Placental epithelial cell (primary cell): ENCODE measurements around the gene SAP30BP. TPM values are rescaled to one million over a fixed set of nuclear protein-coding genes. Genes with fewer than 3 reads are reported as not detected.

Experiments
- total RNA-seq: library from RNA; depleted of rRNA; stranded (reverse); fragments of >200 nt; gene quantifications from 2 replicates; pipeline ENCODE4 v1.2.3, GENCODE V29; 2012

Gene SAP30BP
- 45.7 and 64.0 TPM in 2 replicates for total RNA-seq

GRCh38 chr17:75666959-75667790, at the start of gene SAP30BP, which contains the start of gene RECQL5:
SAP30BP (plus strand) TSS chr17:75667338; CDS start chr17:75667373, 35 bp downstream.
RECQL5 (minus strand) TSS chr17:75667154; CDS start chr17:75666557, 597 bp downstream.

GRCh38 chr17:75632863-75633485, 34.2 kb upstream of the SAP30BP start, which contains the start of gene SMIM5:
SMIM5 (plus strand) TSS chr17:75633434; CDS start chr17:75640202, 6,768 bp downstream.

GRCh38 chr17:75720656-75721462, 53.7 kb downstream of the SAP30BP start, which contains the start of gene ITGB4:
ITGB4 (plus strand) TSS chr17:75721459; CDS start chr17:75724704, 3,245 bp downstream.

Other genes with a start within 250 kb of the SAP30BP start
- gene TMEM94, start 210.7 kb upstream of the SAP30BP start, total RNA-seq, result 34.2 and 45.4 TPM in 2 replicates
- gene CASKIN2, start 151.8 kb upstream of the SAP30BP start, total RNA-seq, result 7.1 and 9.3 TPM in 2 replicates
- gene TSEN54, start 150.8 kb upstream of the SAP30BP start, total RNA-seq, result 10.2 and 12.7 TPM in 2 replicates
- 11.4 and 18.0 TPM in 2 replicates for gene LLGL2, start 141.6 kb upstream of the SAP30BP start, total RNA-seq
- gene MYO15B, start 79.5 kb upstream of the SAP30BP start, total RNA-seq, result 4.7 and 47.5 TPM in 2 replicates
- 1.3 and 5.1 TPM in 2 replicates for gene SMIM5, start 33.9 kb upstream of the SAP30BP start, total RNA-seq
- 33.6 and 50.6 TPM in 2 replicates for gene RECQL5, start 184 bp upstream of the SAP30BP start, total RNA-seq
- 30.2 and 274 TPM in 2 replicates for gene ITGB4, start 54.1 kb downstream of the SAP30BP start, total RNA-seq
- gene GALK1, start 97.9 kb downstream of the SAP30BP start, total RNA-seq, result 66.3 and 77.0 TPM in 2 replicates
- gene UNK, start 117.5 kb downstream of the SAP30BP start, total RNA-seq, result 21.2 and 22.8 TPM in 2 replicates
- 204 and 275 TPM in 2 replicates for gene UNC13D, start 177.1 kb downstream of the SAP30BP start, total RNA-seq
- gene WBP2, start 188.0 kb downstream of the SAP30BP start, total RNA-seq, result 28.1 and 30.2 TPM in 2 replicates
- gene TRIM47, start 211.2 kb downstream of the SAP30BP start, total RNA-seq, result 16.7 and 25.9 TPM in 2 replicates
- gene TRIM65, start 229.6 kb downstream of the SAP30BP start, total RNA-seq, result 19.4 and 21.2 TPM in 2 replicates
- 40.0 and 41.0 TPM in 2 replicates for gene MRPL38, start 237.5 kb downstream of the SAP30BP start, total RNA-seq